Spleen (tissue), 7 donors: ENCODE results near the gene CIDEB.

Source experiments
- CTCF ChIP-seq, 11 experiments: fragments of 200-600 bp in 7 of 11; fragments of 450-650 bp in 4 of 11; sonication (generic) in 4 of 11; IDR thresholded peaks in 8 of 11; conservative IDR thresholded peaks in 3 of 11; 1 replicate in 7 of 11; 2 replicates in 4 of 11; pipeline versions ENCODE4 v1.4.0 to v1.8.0; 2016 to 2021; ENCODE audit warnings: antibody characterized with exemption in 11 of 11, inconsistent platforms in 4 of 11, mild to moderate bottlenecking in 1 of 11
- POLR2A ChIP-seq, 3 donors: fragments of 450-650 bp; IDR thresholded peaks; one replicate each; pipeline ENCODE4 v1.5.1; 2017; ENCODE audit warnings: antibody characterized with exemption in 3 of 3, mild to moderate bottlenecking in 1 of 3
- donor health status: DM: no; HTN: no; CAD: no; lungs with moderate emphysema.
- donor health status: DM: no; HTN: no; CAD: no.
- donor health status: DM: no; HTN: no; CAD: no.

- TF ChIP-seq CTCF (IDR thresholded peaks at IDR 0.05 in 8 of 11, conservative IDR thresholded peaks at IDR 0.05 in 3 of 11): no peak
- no peak for TF ChIP-seq POLR2A (IDR thresholded peaks at IDR 0.05)
Measured at GRCh38 chr14:24340606-24341005, 32.8 kb upstream of the CIDEB start.
